D341Med (cell line): ENCODE results near the gene ZNF488.

ENCODE experiments used
- DNase-seq: peaks from one replicate; pipeline ENCODE4 v3.0.0; 2012; ENCODE audit warnings: low spot score

The ZNF488 gene

GRCh38 chr10:47348661-47349470, 35.2 kb downstream of the ZNF488 start:
- no peak for DNase-seq

- DNase-seq = peak; percentile 70
Observed at GRCh38 chr10:47348138-47348651, 35.9 kb downstream of the ZNF488 start, which contains the start of gene RBP3. RBP3 (plus strand) TSS chr10:47348363; CDS start chr10:47348485, 122 bp downstream.

GRCh38 chr10:47347303-47347675, 36.8 kb downstream of the ZNF488 start:
- DNase-seq = no peak

GRCh38 chr10:47346581-47347302, 37.4 kb downstream of the ZNF488 start:
- DNase-seq = peak; percentile 87

- no peak for DNase-seq
Observed at GRCh38 chr10:47344996-47345870, 38.9 kb downstream of the ZNF488 start.

- peak; percentile 87 for DNase-seq
Observed at GRCh38 chr10:47340608-47341170, 43.4 kb downstream of the ZNF488 start.

- DNase-seq = no peak
Observed at GRCh38 chr10:47339759-47340607, 44.1 kb downstream of the ZNF488 start.

- no peak for DNase-seq
Observed at GRCh38 chr10:47339186-47339735, 44.8 kb downstream of the ZNF488 start.

- DNase-seq = no peak
Observed at GRCh38 chr10:47337310-47337709, 46.8 kb downstream of the ZNF488 start.

GRCh38 chr10:47336387-47337134, 47.5 kb downstream of the ZNF488 start:
- no peak for DNase-seq

GRCh38 chr10:47335906-47336305, 48.2 kb downstream of the ZNF488 start:
- no peak for DNase-seq

GRCh38 chr10:47334466-47335295, 49.4 kb downstream of the ZNF488 start:
- no peak for DNase-seq

- DNase-seq = no peak
Observed at GRCh38 chr10:47333532-47333931, 50.6 kb downstream of the ZNF488 start.

- no peak for DNase-seq
Observed at GRCh38 chr10:47332946-47333345, 51.1 kb downstream of the ZNF488 start.

GRCh38 chr10:47332371-47332770, 51.7 kb downstream of the ZNF488 start:
- no peak for DNase-seq

GRCh38 chr10:47331954-47332353, 52.1 kb downstream of the ZNF488 start:
- DNase-seq = no peak

GRCh38 chr10:47331491-47331890, 52.6 kb downstream of the ZNF488 start:
- DNase-seq = no peak

GRCh38 chr10:47330804-47331203, 53.3 kb downstream of the ZNF488 start:
- no peak for DNase-seq

- DNase-seq = no peak
Observed at GRCh38 chr10:47330366-47330765, 53.7 kb downstream of the ZNF488 start.
